Loucy (cell line): ENCODE results near the gene SH3RF3.

Experiments
- H2AFZ ChIP-seq: fragments of 200-600 bp; sonication (generic); 2 replicates; pipeline ENCODE4 v1.6.0; 2016; ENCODE audit warnings: antibody characterized with exemption, mild to moderate bottlenecking, low read length, moderate library complexity
- H3F3A ChIP-seq: fragments of 200-600 bp; 2 replicates; pipeline ENCODE4 v1.6.0; 2016; ENCODE audit warnings: antibody characterized with exemption, low read depth, mild to moderate bottlenecking
- H3K27me3 ChIP-seq: fragments of 200-600 bp; sonication (generic); 2 replicates; pipeline ENCODE4 v1.6.1; 2014; ENCODE audit warnings: low read length, mild to moderate bottlenecking; ENCODE audit not compliant: insufficient read depth, poor library complexity, severe bottlenecking
- H3K36me3 ChIP-seq: fragments of 200-600 bp; sonication (generic); 2 replicates; pipeline ENCODE4 v1.6.1; 2016; ENCODE audit warnings: low read length; ENCODE audit not compliant: insufficient read depth
- H3K4me1 ChIP-seq: fragments of 200-600 bp; sonication (generic); 2 replicates; pipeline ENCODE4 v1.5.1; 2014; ENCODE audit warnings: low read length, mild to moderate bottlenecking; ENCODE audit not compliant: insufficient read depth, poor library complexity, severe bottlenecking
- H3K4me2 ChIP-seq: fragments of 200-600 bp; sonication (generic); 2 replicates; pipeline ENCODE4 v1.6.0; 2014; ENCODE audit warnings: antibody characterized with exemption, low read length, low read depth, mild to moderate bottlenecking; ENCODE audit not compliant: poor library complexity, severe bottlenecking
- H3K4me3 ChIP-seq: fragments of 200-600 bp; sonication (generic); 2 replicates; pipeline ENCODE4 v1.5.1; 2014; ENCODE audit warnings: low read length, mild to moderate bottlenecking, mixed read lengths; ENCODE audit not compliant: poor library complexity, severe bottlenecking
- H3K79me2 ChIP-seq: fragments of 200-600 bp; sonication (generic); 2 replicates; pipeline ENCODE4 v1.6.1; 2014; ENCODE audit warnings: low read length; ENCODE audit not compliant: insufficient read depth
- H3K9ac ChIP-seq: fragments of 200-600 bp; sonication (generic); 2 replicates; pipeline ENCODE4 v1.6.0; 2014; ENCODE audit warnings: mild to moderate bottlenecking, low read depth, low read length, moderate library complexity; ENCODE audit not compliant: poor library complexity, severe bottlenecking
- H3K9me2 ChIP-seq: fragments of 200-600 bp; sonication (generic); replicated peaks from 2 replicates; pipeline ENCODE4 v1.6.1; 2016; ENCODE audit warnings: low read depth, low read length, mixed read lengths
- H3K9me3 ChIP-seq: fragments of 200-600 bp; sonication (generic); 2 replicates; pipeline ENCODE4 v1.6.1; 2014; ENCODE audit warnings: mild to moderate bottlenecking, antibody characterized with exemption, low read length, low read depth; ENCODE audit not compliant: insufficient read depth
- H4K20me1 ChIP-seq: fragments of 200-600 bp; sonication (generic); 2 replicates; pipeline ENCODE4 v1.6.0; 2014; ENCODE audit warnings: antibody characterized with exemption, low read length, mild to moderate bottlenecking; ENCODE audit not compliant: insufficient read depth, poor library complexity, severe bottlenecking
- EZH2phosphoT487 ChIP-seq: fragments of 200-600 bp; IDR thresholded peaks from 2 replicates; pipeline ENCODE4 v1.6.1; 2018; ENCODE audit warnings: antibody characterized with exemption, mild to moderate bottlenecking, moderate library complexity, borderline replicate concordance
- TF ChIP-seq, protein P1 (sequence below): fragments of 200-600 bp; sonication (generic); conservative IDR thresholded peaks from 2 replicates; pipeline ENCODE4 v1.5.1; 2014; ENCODE audit warnings: mild to moderate bottlenecking, antibody characterized with exemption, low read length

Gene SH3RF3

DNA sequence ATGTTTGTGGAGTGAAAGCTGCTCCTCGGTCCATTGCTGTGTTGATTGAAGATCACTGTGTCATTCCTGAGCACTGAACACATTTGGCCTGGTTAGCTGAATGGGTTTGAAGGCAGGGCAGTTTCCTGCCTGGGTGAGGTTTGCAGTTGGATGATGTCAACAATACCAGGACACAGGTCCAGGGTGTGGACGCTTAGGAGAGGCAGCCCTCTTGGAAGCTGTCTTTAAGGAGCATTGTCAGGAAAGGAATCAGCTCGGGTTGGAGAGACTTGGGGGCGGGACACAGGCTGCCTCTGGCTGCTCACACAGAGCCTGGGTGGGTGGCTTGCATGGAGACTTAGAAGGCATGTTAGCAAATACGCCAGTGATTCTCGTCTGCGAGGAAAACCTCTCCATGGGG is 247.1 kb downstream of the SH3RF3 start:
- no peaks in the 10 kb centered on the region for H3K4me1 ChIP-seq
- no peaks in the 10 kb centered on the region for H3K9me3 ChIP-seq
- H3K9ac ChIP-seq = no peak overlapping the region
- no peaks in the 10 kb centered on the region for H3K27me3 ChIP-seq
- H3K4me3 ChIP-seq = no peak overlapping the region
- no peaks in the 10 kb centered on the region for H3F3A ChIP-seq
- TF ChIP-seq EZH2phosphoT487 = no peak
- TF ChIP-seq, protein P1, sequence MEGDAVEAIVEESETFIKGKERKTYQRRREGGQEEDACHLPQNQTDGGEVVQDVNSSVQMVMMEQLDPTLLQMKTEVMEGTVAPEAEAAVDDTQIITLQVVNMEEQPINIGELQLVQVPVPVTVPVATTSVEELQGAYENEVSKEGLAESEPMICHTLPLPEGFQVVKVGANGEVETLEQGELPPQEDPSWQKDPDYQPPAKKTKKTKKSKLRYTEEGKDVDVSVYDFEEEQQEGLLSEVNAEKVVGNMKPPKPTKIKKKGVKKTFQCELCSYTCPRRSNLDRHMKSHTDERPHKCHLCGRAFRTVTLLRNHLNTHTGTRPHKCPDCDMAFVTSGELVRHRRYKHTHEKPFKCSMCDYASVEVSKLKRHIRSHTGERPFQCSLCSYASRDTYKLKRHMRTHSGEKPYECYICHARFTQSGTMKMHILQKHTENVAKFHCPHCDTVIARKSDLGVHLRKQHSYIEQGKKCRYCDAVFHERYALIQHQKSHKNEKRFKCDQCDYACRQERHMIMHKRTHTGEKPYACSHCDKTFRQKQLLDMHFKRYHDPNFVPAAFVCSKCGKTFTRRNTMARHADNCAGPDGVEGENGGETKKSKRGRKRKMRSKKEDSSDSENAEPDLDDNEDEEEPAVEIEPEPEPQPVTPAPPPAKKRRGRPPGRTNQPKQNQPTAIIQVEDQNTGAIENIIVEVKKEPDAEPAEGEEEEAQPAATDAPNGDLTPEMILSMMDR = no peak
- H4K20me1 ChIP-seq = no peaks in the 10 kb centered on the region
- no peaks in the 10 kb centered on the region for H3K79me2 ChIP-seq
- no peaks in the 10 kb centered on the region for H3K9me2 ChIP-seq
- H3K4me2 ChIP-seq = no peak overlapping the region
- peaks cover 10% of the 10 kb centered on the region; the same call in 1 of the 2 replicates for H3K36me3 ChIP-seq
- H2AFZ ChIP-seq = no peak overlapping the region

DNA sequence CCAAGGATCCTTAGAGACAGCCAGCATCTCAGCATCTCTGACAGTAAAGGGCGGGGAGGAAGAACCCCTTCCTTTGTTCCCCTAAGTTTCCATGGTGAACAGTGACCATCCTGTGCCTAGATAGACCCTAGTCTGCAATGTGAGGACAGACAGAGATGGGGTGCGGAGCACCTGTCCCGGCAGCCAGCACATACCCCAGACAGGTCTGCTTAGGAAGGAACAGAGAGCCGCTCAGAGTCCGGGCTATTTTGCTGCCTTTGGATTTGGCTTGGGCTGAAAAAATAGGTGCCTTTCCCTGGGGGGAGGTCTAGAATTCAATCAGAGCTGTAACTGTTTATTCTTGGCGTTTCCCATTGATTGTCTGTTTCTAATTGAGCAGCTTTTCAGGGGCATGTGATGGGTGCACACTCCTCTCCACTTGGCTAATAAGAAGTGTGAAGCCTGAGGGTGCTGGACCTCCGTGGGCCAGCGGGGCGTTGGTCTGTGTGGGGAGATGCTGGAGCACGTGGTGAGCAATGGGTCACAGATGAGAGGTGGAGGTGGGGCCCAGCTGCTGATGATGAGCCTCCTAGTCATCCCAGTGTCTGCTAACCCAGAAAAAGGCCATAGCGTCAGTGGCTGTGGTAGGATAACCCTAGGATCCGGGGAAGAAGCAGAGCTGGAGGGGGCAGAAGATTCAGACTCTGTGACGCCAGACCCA is 247.9 kb downstream of the SH3RF3 start:
- no peak overlapping the region for H3K4me3 ChIP-seq
- no peak overlapping the region for H2AFZ ChIP-seq
- H3F3A ChIP-seq = no peaks in the 10 kb centered on the region
- H3K27me3 ChIP-seq = no peaks in the 10 kb centered on the region
- H3K9ac ChIP-seq = no peak overlapping the region
- no peak for TF ChIP-seq EZH2phosphoT487
- TF ChIP-seq, protein P1 = no peak
- no peaks in the 10 kb centered on the region for H3K4me1 ChIP-seq
- H3K9me2 ChIP-seq = no peaks in the 10 kb centered on the region
- no peak overlapping the region for H3K4me2 ChIP-seq
- no peaks in the 10 kb centered on the region for H3K9me3 ChIP-seq
- no peaks in the 10 kb centered on the region for H3K79me2 ChIP-seq
- peaks cover 8% of the 10 kb centered on the region; the same call in 1 of the 2 replicates for H3K36me3 ChIP-seq
- no peaks in the 10 kb centered on the region for H4K20me1 ChIP-seq

DNA sequence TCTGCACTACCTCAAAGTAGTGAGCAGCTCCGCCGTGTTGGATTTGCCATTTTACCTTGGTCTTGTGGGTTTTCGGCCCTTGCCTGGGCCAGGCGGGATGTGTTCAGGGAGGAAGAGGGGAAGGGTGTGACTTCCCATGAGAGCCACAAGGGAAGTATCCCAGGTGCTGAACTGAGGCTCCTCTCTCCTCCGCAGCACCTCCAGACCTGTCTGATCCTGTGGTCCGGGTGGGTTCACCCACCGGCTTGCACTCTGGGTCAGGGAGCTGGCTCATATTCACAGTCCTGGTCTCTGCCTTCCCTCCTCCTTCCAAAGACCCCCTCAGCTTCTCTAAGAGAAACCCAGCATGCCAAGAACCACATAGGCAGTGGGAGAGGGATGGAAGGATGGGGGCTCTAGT is 249.0 kb downstream of the SH3RF3 start:
- H3K79me2 ChIP-seq = no peaks in the 10 kb centered on the region
- TF ChIP-seq, protein P1 = no peak
- TF ChIP-seq EZH2phosphoT487 = no peak
- H2AFZ ChIP-seq = no peak overlapping the region
- H3K9ac ChIP-seq = no peak overlapping the region
- no peaks in the 10 kb centered on the region for H3K27me3 ChIP-seq
- no peak overlapping the region for H3K4me2 ChIP-seq
- H3K9me3 ChIP-seq = no peaks in the 10 kb centered on the region
- no peaks in the 10 kb centered on the region for H3K9me2 ChIP-seq
- H4K20me1 ChIP-seq = no peaks in the 10 kb centered on the region
- no peaks in the 10 kb centered on the region for H3K4me1 ChIP-seq
- no peaks in the 10 kb centered on the region; the same call in 1 of the 2 replicates for H3K36me3 ChIP-seq
- no peaks in the 10 kb centered on the region for H3F3A ChIP-seq
- no peak overlapping the region for H3K4me3 ChIP-seq
